HG03460 (cell line): ENCODE results near the gene FNDC3A.
A peak's percentile ranks its signal among the peaks of the same experiment; 100 is the strongest.

Experiments
- ATAC-seq: cut with Tn5 transposase; IDR thresholded peaks from one replicate; pipeline ENCODE4 v1.9.1; 2021; ENCODE audit not compliant: unreplicated experiment

The FNDC3A gene

GRCh38 chr13:49247643-49248621 lies 272.2 kb downstream of the FNDC3A start, which contains the start of gene CDADC1:
Gene CDADC1, plus strand, starts transcription at chr13:49247925. Its CDS starts 113 bp downstream, at chr13:49248038.
- ATAC-seq = peak; percentile 95

- peak; percentile 7 for ATAC-seq
Observed at GRCh38 chr13:49248622-49249002, 272.9 kb downstream of the FNDC3A start.

- ATAC-seq = no peak
Observed at GRCh38 chr13:49251326-49251725, 275.6 kb downstream of the FNDC3A start.

- ATAC-seq = no peak
Observed at GRCh38 chr13:49253310-49253709, 277.6 kb downstream of the FNDC3A start.

GRCh38 chr13:49254007-49254406 lies 278.3 kb downstream of the FNDC3A start:
- ATAC-seq = no peak

GRCh38 chr13:49256841-49257240 lies 281.1 kb downstream of the FNDC3A start:
- ATAC-seq = no peak

GRCh38 chr13:49258089-49258796 lies 282.5 kb downstream of the FNDC3A start:
- ATAC-seq = no peak
